ENCODE data around the gene PYM1.

DNA sequence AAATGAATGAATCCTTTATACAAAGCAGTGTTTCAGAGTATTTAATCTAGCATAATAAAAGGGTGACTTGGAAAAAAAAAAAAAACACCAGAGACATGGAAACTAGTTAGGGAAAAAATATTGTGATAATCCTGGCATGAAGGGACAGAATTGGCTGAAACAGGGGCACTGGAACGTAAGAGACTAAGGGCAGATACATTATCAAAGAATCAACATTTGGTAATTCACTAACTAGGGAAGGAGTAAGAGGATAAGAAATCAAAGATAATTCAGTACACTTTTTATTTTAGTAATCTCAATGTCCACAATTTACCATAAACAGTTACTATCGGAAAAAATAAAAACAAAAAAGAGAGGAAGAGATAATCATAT, 18.2 kb downstream of the PYM1 start:
- TF ChIP-seq EP300 (IDR thresholded peaks at IDR 0.05; ENCODE audit: borderline replicate concordance in 1 of 2, low read depth in 2 of 2, low read length in 2 of 2) (no peak), GABPA (IDR thresholded peaks at IDR 0.05; ENCODE audit: borderline replicate concordance, insufficient read depth, low read length) (no peak), RXRA (IDR thresholded peaks at IDR 0.05; ENCODE audit: insufficient read depth, low read depth, low read length) (no peak), CTCF (IDR thresholded peaks at IDR 0.05; ENCODE audit: control extremely low read depth in 1 of 3, insufficient read depth in 1 of 3, low read depth in 1 of 3, low read length in 3 of 3) (no peak), RAD21 (IDR thresholded peaks at IDR 0.05 in 1 of 2, conservative IDR thresholded peaks at IDR 0.05 in 1 of 2; ENCODE audit: low read depth in 2 of 2, low read length in 2 of 2) (no peak), POLR2A (IDR thresholded peaks at IDR 0.05; ENCODE audit: control extremely low read depth in 1 of 2, low read depth in 2 of 2, low read length in 2 of 2) (no peak), RFX5 (IDR thresholded peaks at IDR 0.05; ENCODE audit: borderline replicate concordance, low read depth, low read length) (no peak), RNF2 (IDR thresholded peaks at IDR 0.05; ENCODE audit: borderline replicate concordance, low read depth, low read length, missing control alignments, poor library complexity, severe bottlenecking) (no peak)
- TF ChIP-seq, protein P1, sequence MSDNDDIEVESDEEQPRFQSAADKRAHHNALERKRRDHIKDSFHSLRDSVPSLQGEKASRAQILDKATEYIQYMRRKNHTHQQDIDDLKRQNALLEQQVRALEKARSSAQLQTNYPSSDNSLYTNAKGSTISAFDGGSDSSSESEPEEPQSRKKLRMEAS (IDR thresholded peaks at IDR 0.05): no peak

Measured in H1 (cell line).